ENCODE data around the gene SUV39H1. TPM values are rescaled to one million over a fixed set of nuclear protein-coding genes. Genes with fewer than 3 reads are reported as not detected.

Gene SUV39H1
- total RNA-seq, 1 donor from 2014 or later = 9.4 TPM

GRCh38 chrX:48736878-48737212, 40.3 kb downstream of the SUV39H1 start:
- Mint-ChIP-seq H3K36me3 (no peaks in the 10 kb centered on the region), H3K4me1 (peaks cover 17% of the 10 kb centered on the region), H3K27ac (no peak overlapping the region), H3K4me3 (peak overlapping the region; percentile 91), H3K9me3 (peaks cover 19% of the 10 kb centered on the region), H3K27me3 (ENCODE audit: insufficient read depth, low read depth) (no peaks in the 10 kb centered on the region)
- Histone ChIP-seq H4K20me1 (ENCODE audit: low read depth) (no peaks in the 10 kb centered on the region), H3K4me1 (no peaks in the 10 kb centered on the region), H3K9me3 (ENCODE audit: low read depth) (no peaks in the 10 kb centered on the region), H3K4me2 (peak overlapping the region; percentile 61), H3K27ac (no peak overlapping the region), H3F3A (ENCODE audit: low read depth) (peaks cover 10% of the 10 kb centered on the region), H2AFZ (replicated peaks) (peak overlapping the region; percentile 69), H3K36me3 (no peaks in the 10 kb centered on the region), H3K27me3 (no peaks in the 10 kb centered on the region), H3K79me2 (ENCODE audit: low read depth) (no peaks in the 10 kb centered on the region), H3K9ac (no peak overlapping the region), H3K4me3 (peak overlapping the region; percentile 60)
- DNase-seq (ENCODE audit: low spot score) = no peak
- TF ChIP-seq EZH2 (IDR thresholded peaks at IDR 0.05) = no peak
- TF ChIP-seq EZH2phosphoT487 (IDR thresholded peaks at IDR 0.05) = no peak
- no peak for TF ChIP-seq CTCF (IDR thresholded peaks at IDR 0.05)

- H3K36me3 Mint-ChIP-seq = no peaks in the 10 kb centered on the region
- peaks cover 19% of the 10 kb centered on the region for H3K9me3 Mint-ChIP-seq
- no peaks in the 10 kb centered on the region for H4K20me1 ChIP-seq (ENCODE audit: low read depth)
- H3K4me1 Mint-ChIP-seq = peaks cover 17% of the 10 kb centered on the region
- peak overlapping the region; percentile 76 for H3K27ac ChIP-seq
- H3K27ac Mint-ChIP-seq = peak overlapping the region; percentile 95
- TF ChIP-seq CTCF (IDR thresholded peaks at IDR 0.05) = no peak
- TF ChIP-seq EZH2phosphoT487 (IDR thresholded peaks at IDR 0.05) = no peak
- no peak for TF ChIP-seq EZH2 (IDR thresholded peaks at IDR 0.05)
- peaks cover 10% of the 10 kb centered on the region for H3F3A ChIP-seq (ENCODE audit: low read depth)
- no peaks in the 10 kb centered on the region for H3K36me3 ChIP-seq
- H3K27me3 ChIP-seq = no peaks in the 10 kb centered on the region
- no peaks in the 10 kb centered on the region for H3K4me1 ChIP-seq
- H3K79me2 ChIP-seq (ENCODE audit: low read depth) = no peaks in the 10 kb centered on the region
- peak overlapping the region; percentile 91 for H3K4me3 Mint-ChIP-seq
- peak; percentile 95 for DNase-seq (ENCODE audit: low spot score)
- H2AFZ ChIP-seq (replicated peaks) = no peak overlapping the region
- H3K9ac ChIP-seq = peak overlapping the region; percentile 50
- H3K4me2 ChIP-seq = peak overlapping the region; percentile 75
- H3K4me3 ChIP-seq = peak overlapping the region; percentile 60
- no peaks in the 10 kb centered on the region for H3K9me3 ChIP-seq (ENCODE audit: low read depth)
- H3K27me3 Mint-ChIP-seq (ENCODE audit: insufficient read depth, low read depth) = no peaks in the 10 kb centered on the region
Observed at GRCh38 chrX:48737213-48737938, 40.8 kb downstream of the SUV39H1 start.

- no peak for DNase-seq (ENCODE audit: low spot score)
- Histone ChIP-seq H3K79me2 (ENCODE audit: low read depth) (no peaks in the 10 kb centered on the region), H2AFZ (replicated peaks) (peak overlapping the region; percentile 5), H4K20me1 (ENCODE audit: low read depth) (no peaks in the 10 kb centered on the region), H3F3A (ENCODE audit: low read depth) (peaks cover 10% of the 10 kb centered on the region), H3K9me3 (ENCODE audit: low read depth) (no peaks in the 10 kb centered on the region), H3K4me1 (no peaks in the 10 kb centered on the region), H3K9ac (peak overlapping the region; percentile 50), H3K4me2 (peak overlapping the region; percentile 75), H3K27me3 (no peaks in the 10 kb centered on the region), H3K36me3 (no peaks in the 10 kb centered on the region), H3K4me3 (peak overlapping the region; percentile 60), H3K27ac (peak overlapping the region; percentile 76)
- no peaks in the 10 kb centered on the region for H3K36me3 Mint-ChIP-seq
- H3K4me1 Mint-ChIP-seq = peaks cover 17% of the 10 kb centered on the region
- no peak for TF ChIP-seq CTCF (IDR thresholded peaks at IDR 0.05)
- no peak for TF ChIP-seq EZH2phosphoT487 (IDR thresholded peaks at IDR 0.05)
- TF ChIP-seq EZH2 (IDR thresholded peaks at IDR 0.05) = no peak
- H3K9me3 Mint-ChIP-seq = peaks cover 22% of the 10 kb centered on the region
- peak overlapping the region; percentile 95 for H3K27ac Mint-ChIP-seq
- H3K27me3 Mint-ChIP-seq (ENCODE audit: insufficient read depth, low read depth) = no peaks in the 10 kb centered on the region
- H3K4me3 Mint-ChIP-seq = peak overlapping the region; percentile 91
Observed at GRCh38 chrX:48737940-48738339, 41.4 kb downstream of the SUV39H1 start.
